RCC 7860 (cell line): ENCODE measurements around the gene ZNF474.
A peak's percentile ranks its signal among the peaks of the same experiment; 100 is the strongest.

Experiments
- DNase-seq: peaks from one replicate; pipeline ENCODE4 v3.0.0-alpha.2; 2015; ENCODE audit warnings: low spot score
- FAIRE-seq: peaks from 2 replicates; lab custom pipeline; 2012; peaks lifted over from hg19 to GRCh38; lab: Jason Lieb, UNC

The ZNF474 gene

GRCh38 chr5:122152266-122152900, 23.0 kb downstream of the ZNF474 start:
- DNase-seq (peak; percentile 20), FAIRE-seq (no peak)

- no peak for FAIRE-seq
- peak; percentile 61 for DNase-seq
These were observed 23.9 kb downstream of the ZNF474 start for GRCh38 chr5:122153230-122153629.

GRCh38 chr5:122153774-122154173, 24.4 kb downstream of the ZNF474 start:
- FAIRE-seq (no peak), DNase-seq (no peak)

GRCh38 chr5:122154491-122154890, 25.1 kb downstream of the ZNF474 start:
- no peak for DNase-seq
- FAIRE-seq, result no peak

- no peak for FAIRE-seq
- peak; percentile 66 for DNase-seq
These were observed 25.6 kb downstream of the ZNF474 start for GRCh38 chr5:122154910-122155309.

- no peak for FAIRE-seq
- no peak for DNase-seq
These were observed 26.2 kb downstream of the ZNF474 start for GRCh38 chr5:122155546-122155945.

- FAIRE-seq, result peak; percentile 71
- peak; percentile 54 for DNase-seq
These were observed 27.5 kb downstream of the ZNF474 start for GRCh38 chr5:122156724-122157325.

- no peak for DNase-seq
- FAIRE-seq, result peak; percentile 27
These were observed 32.8 kb downstream of the ZNF474 start for GRCh38 chr5:122162100-122162638.

GRCh38 chr5:122163121-122164069, 34.0 kb downstream of the ZNF474 start:
- peak; percentile 94 for FAIRE-seq
- DNase-seq, result peak; percentile 87

GRCh38 chr5:122164070-122164435, 34.7 kb downstream of the ZNF474 start:
- no peak for FAIRE-seq
- no peak for DNase-seq

GRCh38 chr5:122164831-122165558, 35.6 kb downstream of the ZNF474 start:
- DNase-seq, result no peak
- FAIRE-seq, result no peak

- FAIRE-seq (peak; percentile 95), DNase-seq (peak; percentile 87)
These were observed 36.3 kb downstream of the ZNF474 start for GRCh38 chr5:122165559-122166078.

GRCh38 chr5:122169350-122170103, 40.2 kb downstream of the ZNF474 start:
- no peak for DNase-seq
- FAIRE-seq, result no peak

- FAIRE-seq (peak; percentile 78), DNase-seq (peak; percentile 55)
These were observed 41.3 kb downstream of the ZNF474 start for GRCh38 chr5:122170620-122171019.

GRCh38 chr5:122172207-122172606, 42.9 kb downstream of the ZNF474 start:
- FAIRE-seq, result no peak
- DNase-seq, result no peak

GRCh38 chr5:122173474-122174415, 44.4 kb downstream of the ZNF474 start:
- no peak for DNase-seq
- FAIRE-seq, result peak; percentile 82

GRCh38 chr5:122175091-122175490, 45.7 kb downstream of the ZNF474 start:
- no peak for FAIRE-seq
- DNase-seq, result no peak

- peak; percentile 5 for FAIRE-seq
- no peak for DNase-seq
These were observed 46.5 kb downstream of the ZNF474 start for GRCh38 chr5:122175852-122176251.

- FAIRE-seq, result no peak
- no peak for DNase-seq
These were observed 47.8 kb downstream of the ZNF474 start for GRCh38 chr5:122177161-122177560.
